Activated effector memory CD4-positive, alpha-beta T cell treated with Interleukin-2 at 50 U/mL for 16 hours (primary cell): ENCODE measurements around the gene TCFL5.
A peak's percentile ranks its signal among the peaks of the same experiment; 100 is the strongest.
"Not testable (repeated sequence)": the region's sequence is repeated elsewhere in the genome, so short reads cannot be mapped to it uniquely, and the experiment has no call there.

ENCODE experiments used
- DNase-seq: peaks from one replicate; pipeline ENCODE4 v3.0.0-alpha.2; 2020

The TCFL5 gene

GRCh38 chr20:62879275-62880146 is 17.9 kb upstream of the TCFL5 start:
- DNase-seq = no peak

DNA sequence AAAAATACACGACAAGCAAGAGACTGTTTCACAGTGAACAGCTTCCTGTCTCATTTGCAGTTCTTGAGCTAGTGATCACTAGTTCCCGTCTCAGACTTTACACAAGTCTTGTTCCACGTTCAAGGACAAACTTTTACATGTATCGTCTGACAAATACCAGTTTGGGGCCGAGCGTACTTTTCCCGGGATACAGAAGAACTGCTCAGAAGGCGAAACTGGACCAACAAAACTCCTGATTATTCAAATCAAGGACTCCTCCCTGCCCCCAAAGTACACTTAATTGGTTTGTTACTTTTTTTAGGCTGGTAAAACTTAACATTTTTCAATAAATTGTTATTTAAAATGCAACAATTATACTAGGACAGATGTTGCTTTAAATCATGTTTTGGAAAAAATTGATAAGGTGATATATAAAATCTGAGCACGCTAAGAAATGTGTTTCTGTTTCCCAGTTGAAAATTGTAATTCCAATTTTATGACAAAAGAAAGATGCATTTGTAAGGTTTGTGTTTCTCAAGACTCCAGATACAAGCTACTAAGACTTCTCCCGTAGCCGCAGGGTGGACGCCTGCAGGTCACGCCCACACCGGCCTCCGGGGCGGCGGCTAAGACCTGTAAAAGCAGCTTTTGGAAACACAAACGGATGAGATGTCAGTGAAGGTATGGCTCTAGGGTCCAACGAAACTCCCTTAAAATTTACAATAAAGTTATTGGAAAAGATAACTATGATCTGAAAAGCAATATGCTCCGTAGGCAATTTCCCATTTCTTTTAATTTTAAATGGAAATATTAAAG is 16.8 kb upstream of the TCFL5 start:
- DNase-seq = no peak

DNA sequence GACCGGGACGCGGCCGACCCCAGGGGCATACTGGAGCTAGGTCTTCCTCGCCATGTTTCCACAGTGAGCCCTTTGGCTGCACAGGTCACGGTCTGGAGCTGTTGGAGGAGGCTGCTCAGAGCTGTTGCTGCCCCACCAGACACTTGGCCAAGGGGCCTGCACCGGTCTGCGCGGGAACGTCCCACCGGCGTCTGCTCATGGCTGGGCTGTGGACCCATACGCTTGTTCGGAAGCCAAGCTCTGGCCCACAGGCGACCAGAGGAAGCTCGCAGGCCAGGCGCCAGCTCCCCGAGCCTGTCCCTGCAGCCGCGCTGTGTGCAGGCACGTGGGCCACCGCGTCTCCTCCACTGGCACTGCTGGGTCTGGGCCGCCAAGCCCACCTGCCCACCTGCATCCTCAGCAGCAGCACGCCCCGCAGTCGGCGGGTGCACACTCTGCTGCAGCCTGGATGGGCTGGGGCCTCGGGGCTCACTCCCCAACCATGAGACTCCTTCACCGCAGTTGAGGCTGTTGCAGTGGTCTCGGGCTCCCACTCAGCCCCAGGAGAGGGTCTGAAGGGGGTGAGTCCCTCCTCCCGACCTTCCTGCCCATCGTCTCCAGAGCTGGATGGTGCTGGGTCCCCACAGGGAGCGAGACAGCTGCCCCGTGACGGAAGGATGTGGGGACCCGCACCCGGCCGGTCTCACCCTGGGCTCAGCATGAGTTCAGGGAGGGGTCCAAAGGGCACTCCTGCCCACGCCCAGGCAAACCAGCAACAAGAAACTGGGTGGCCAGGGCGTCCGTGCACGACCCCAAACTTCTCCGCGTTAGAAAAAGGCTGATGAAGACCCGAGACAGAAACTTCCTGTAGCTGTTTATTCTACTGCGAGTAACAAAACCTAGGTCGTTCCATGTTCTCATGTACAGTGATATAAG is 15.5 kb upstream of the TCFL5 start:
- DNase-seq = no peak

GRCh38 chr20:62876501-62876901 is 14.9 kb upstream of the TCFL5 start:
- no peak for DNase-seq

DNA sequence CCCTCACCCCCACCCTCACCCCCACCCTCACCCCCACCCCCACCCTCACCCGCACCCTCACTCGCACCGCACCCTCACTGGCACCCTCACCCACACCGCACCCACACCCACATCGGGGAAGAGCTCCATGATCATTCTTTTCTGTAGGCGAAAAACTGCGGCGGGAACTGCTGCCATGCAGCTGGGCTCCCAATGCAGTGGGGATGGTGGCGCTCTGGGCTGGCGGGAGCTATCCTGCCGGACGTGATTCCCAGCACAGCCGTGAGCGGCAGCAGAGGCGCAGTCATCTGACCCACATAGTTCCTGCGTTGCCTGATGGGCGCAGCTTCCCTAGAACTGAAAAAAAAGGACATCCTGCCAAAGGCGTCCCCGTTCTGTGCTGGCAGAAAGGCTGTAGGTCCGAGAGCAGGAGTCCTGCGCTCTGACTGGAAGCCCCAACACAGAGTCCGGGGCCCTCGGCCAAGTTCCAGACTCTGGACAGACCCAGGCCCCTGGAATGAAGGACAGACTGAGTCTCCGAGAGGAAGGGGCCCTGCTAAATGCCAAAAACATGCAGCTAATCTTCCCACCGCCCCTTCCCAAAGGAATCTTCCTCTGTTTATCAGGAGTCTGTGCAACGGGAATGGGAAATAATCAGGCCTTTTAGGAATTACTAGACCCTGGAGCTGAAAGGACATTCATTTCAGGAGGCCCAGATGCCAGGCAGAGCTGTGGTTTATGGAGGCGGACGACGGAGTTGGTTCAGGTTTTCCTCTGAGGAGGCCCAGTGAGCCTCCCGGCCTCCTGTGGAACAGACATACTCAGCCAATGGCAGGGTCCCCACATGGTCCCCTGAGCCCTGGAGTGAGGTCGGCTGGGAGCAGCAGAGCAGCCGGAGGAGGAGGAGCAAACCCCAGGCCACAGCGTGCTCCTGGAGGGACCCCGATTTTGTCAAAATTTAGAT is 14.1 kb upstream of the TCFL5 start:
- no peak for DNase-seq

DNA sequence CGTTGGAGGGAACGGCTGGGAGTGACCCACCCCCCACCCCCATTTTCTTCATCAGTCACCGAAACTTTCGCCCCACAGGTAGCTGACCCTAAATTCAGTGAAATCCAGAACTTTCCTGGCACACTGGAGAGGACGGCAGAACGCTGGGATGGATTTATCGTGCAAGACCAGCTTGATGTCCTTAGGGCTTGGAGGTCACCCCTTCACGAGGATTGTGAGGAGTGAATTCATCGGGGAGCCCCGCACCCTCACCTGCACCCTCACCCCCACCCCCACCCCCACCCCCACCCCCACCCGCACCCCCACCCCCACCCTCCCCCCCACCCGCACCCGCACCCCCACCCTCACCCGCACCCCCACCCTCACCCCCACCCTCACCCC is 13.3 kb upstream of the TCFL5 start:
- no peak for DNase-seq

- DNase-seq = not testable (repeated sequence)
Measured at GRCh38 chr20:62873681-62874031, 12.0 kb upstream of the TCFL5 start.

- DNase-seq = no peak
Measured at GRCh38 chr20:62873280-62873679, 11.7 kb upstream of the TCFL5 start.

GRCh38 chr20:62872862-62873261 is 11.2 kb upstream of the TCFL5 start:
- DNase-seq = no peak

- DNase-seq = no peak
Measured at GRCh38 chr20:62872184-62872847, 10.7 kb upstream of the TCFL5 start.

DNA sequence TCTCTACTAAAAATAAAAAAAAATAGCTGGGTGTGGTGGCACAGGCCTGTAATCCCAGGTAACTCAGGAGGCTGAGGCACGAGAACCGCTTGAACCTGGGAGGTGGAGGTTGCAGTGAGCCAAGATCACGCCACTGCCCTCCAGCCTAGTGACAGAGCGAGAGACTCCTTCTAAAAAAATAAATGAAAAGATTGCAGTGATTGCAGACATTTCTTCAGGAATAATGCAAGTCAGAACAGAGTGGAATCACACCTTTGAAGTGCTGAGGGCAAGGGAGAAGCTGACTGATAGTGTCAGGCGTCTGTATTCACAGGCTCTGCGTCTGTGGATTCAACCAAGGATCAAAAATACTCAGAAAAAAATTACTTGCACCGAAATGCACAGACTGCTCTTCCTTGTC is 2.6 kb upstream of the TCFL5 start:
- DNase-seq = no peak

- peak; percentile 34 for DNase-seq
Measured at GRCh38 chr20:62860924-62861691, 514 bp downstream of the TCFL5 start.

GRCh38 chr20:62860391-62860923 is 1.2 kb downstream of the TCFL5 start:
- no peak for DNase-seq

DNA sequence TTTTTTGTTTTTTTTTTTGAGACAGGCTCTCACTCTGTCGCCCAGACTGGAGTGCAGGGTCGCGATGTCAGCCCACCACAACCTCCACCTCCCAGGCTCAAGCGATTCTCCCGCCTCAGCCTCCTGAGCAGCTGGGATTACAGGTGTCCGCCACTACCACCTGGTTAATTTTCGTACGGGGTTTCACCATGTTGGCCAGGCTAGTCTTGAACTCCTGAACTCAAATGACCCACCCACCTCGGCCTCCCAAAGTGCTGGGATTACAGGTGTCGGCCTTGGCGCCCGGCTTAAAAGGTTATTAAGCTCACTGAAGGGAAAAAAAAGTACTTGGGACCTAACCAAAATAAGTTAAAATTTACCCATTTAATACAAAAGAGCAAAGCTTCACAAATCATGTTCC is 1.9 kb downstream of the TCFL5 start:
- no peak for DNase-seq

- DNase-seq = no peak
Measured at GRCh38 chr20:62858058-62858830, 3.4 kb downstream of the TCFL5 start.

DNA sequence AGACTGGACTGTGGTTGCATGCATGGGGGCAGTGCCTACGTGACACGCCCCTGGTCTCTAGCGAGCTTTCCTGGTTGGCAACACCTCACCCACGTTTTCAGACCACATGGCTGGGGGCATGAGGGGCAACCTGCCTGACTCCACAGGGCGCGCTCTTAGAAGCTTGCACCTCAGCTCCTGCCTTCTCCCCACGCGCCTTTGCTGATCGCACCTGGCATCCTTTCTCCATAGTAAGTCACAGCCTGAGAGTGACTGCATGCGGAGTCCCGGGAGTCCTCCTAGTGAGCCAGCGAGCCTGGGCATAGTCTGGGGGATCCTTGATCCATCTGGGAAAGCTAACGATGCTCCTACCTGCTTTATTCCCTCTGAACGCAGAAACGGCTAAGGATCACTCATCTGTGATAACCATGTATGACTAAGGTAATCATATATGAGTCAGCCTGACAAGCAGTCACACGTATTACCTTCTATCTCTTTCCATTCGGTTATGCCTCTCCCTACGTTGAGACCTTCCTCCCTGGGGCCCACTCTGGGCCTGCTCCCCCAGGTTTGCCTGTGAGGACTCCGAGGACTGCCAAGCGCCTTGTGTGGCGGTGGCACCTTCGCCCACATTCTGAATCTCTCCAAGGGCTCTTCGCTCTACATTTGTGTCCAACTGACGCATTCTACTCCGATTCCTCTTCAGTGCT is 4.5 kb downstream of the TCFL5 start:
- DNase-seq = no peak

- no peak for DNase-seq
Measured at GRCh38 chr20:62855120-62855519, 6.5 kb downstream of the TCFL5 start.

DNA sequence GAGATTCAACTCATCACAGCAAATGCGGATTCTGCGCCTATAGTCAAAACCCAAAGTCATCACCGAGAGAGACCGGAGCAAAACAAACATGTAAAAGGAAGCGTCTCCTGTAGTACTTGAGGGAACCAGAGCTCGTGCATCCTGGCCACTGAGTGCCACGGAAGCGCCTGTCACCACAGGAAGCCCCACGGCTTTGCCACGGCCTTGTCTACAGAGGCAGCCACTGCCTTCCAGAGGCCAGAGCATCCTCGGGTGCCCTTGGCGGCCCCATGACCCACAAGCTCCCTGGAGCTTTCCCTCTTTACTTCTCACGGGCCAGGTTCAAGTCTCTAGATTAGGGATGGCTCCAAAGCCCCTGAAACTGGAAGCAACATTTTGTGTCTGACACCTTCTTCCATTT is 7.5 kb downstream of the TCFL5 start:
- DNase-seq = no peak

DNA sequence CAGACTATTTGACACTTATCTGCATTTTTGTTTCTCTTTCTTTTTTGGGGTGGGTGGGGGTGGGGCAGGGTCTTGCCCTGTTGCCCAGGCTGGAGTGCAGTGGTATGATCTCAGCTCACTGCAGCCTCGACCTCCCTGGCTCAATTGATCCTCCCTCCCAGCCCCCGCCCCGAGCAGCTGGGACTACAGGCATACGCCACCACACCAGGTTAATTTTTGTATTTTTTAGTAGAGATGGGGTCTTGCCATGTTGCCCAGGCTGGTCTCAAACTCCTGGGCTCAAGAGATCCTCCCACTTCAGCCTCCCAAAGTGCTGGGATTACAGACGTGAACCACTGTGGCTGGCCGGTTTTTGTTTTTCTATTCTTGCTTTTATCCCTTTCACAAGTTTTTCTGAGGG is 8.3 kb downstream of the TCFL5 start:
- not testable (repeated sequence) for DNase-seq
